SK-N-MC (cell line): ENCODE measurements around the gene ZNF525.

Experiments
- FOXP2 ChIP-seq: optimal IDR thresholded peaks from 2 replicates; pipeline ENCODE3; 2011; ENCODE audit warnings: mild to moderate bottlenecking, moderate library complexity; ENCODE audit not compliant: insufficient read depth; ENCODE audit errors: extremely low read length, control extremely low read depth
- POLR2AphosphoS5 ChIP-seq: IDR thresholded peaks from 2 replicates; pipeline ENCODE4 v1.6.1; 2012; ENCODE audit warnings: mild to moderate bottlenecking, low read depth, low read length, borderline replicate concordance

GRCh38 chr19:53372196-53372595 is 6.7 kb downstream of the ZNF525 start:
- TF ChIP-seq POLR2AphosphoS5: no peak
- TF ChIP-seq FOXP2: no peak
